ENCODE data around the gene CORT. TPM values are rescaled to one million over a fixed set of nuclear protein-coding genes. Genes with fewer than 3 reads are reported as not detected.

CORT gene
- total and polyA plus RNA-seq, 2 donors from 2014 or later: 0.22 to 0.62 TPM

GRCh38 chr1:10490286-10490970 lies 40.6 kb downstream of the CORT start:
- Histone ChIP-seq H3K4me1 (ENCODE audit: control insufficient read depth in 2 of 3, insufficient read depth in 2 of 3, low read depth in 1 of 3, low read length in 3 of 3) (peaks cover 0 to 12% (median 10%) of the 10 kb centered on the region in 3 donors), H3K9me3 (ENCODE audit: control insufficient read depth in 2 of 3, insufficient read depth in 1 of 3, low read length in 3 of 3) (no peaks in the 10 kb centered on the region), H3K36me3 (ENCODE audit: control insufficient read depth in 2 of 3, insufficient read depth in 3 of 3, low read length in 3 of 3) (no peaks in the 10 kb centered on the region), H3K9ac (ENCODE audit: low read length in 3 of 3) (no peak overlapping the region), H3K4me3 (ENCODE audit: low read length in 3 of 3) (no peak overlapping the region), H3K27ac (ENCODE audit: low read depth in 2 of 2, low read length in 2 of 2) (no peak overlapping the region), H3K27me3 (ENCODE audit: control insufficient read depth, insufficient read depth, low read length) (no peaks in the 10 kb centered on the region)
- FAIRE-seq (no peak), DNase-seq (no peak)
- intact Hi-C loops (cut with DNase I): no loop called here
- TF ChIP-seq CTCF (IDR thresholded peaks at IDR 0.05; ENCODE audit: borderline replicate concordance, extremely low read depth, insufficient read depth): no peak

GRCh38 chr1:10494418-10494753 lies 44.6 kb downstream of the CORT start:
- Histone ChIP-seq H3K27me3 (ENCODE audit: control insufficient read depth, insufficient read depth, low read length) (no peaks in the 10 kb centered on the region), H3K4me3 (ENCODE audit: low read length in 3 of 3) (no peak overlapping the region), H3K9ac (ENCODE audit: low read length in 3 of 3) (no peak overlapping the region), H3K36me3 (ENCODE audit: control insufficient read depth in 2 of 3, insufficient read depth in 3 of 3, low read length in 3 of 3) (peaks cover 0 to 5% (median 0%) of the 10 kb centered on the region in 3 donors), H3K4me1 (ENCODE audit: control insufficient read depth in 2 of 3, insufficient read depth in 2 of 3, low read depth in 1 of 3, low read length in 3 of 3) (peaks cover 0 to 15% (median 12%) of the 10 kb centered on the region in 3 donors), H3K27ac (ENCODE audit: low read depth in 2 of 2, low read length in 2 of 2) (no peak overlapping the region), H3K9me3 (ENCODE audit: control insufficient read depth in 2 of 3, insufficient read depth in 1 of 3, low read length in 3 of 3) (no peaks in the 10 kb centered on the region)
- no peak for TF ChIP-seq CTCF (IDR thresholded peaks at IDR 0.05; ENCODE audit: borderline replicate concordance, extremely low read depth, insufficient read depth)
- intact Hi-C loops (cut with DNase I): no loop called here
- DNase-seq: peak in 1 of 5 donors; percentile 57
- no peak for FAIRE-seq

GRCh38 chr1:10494754-10495474 lies 45.1 kb downstream of the CORT start:
- peak; percentile 82 to 87 (median 86) for DNase-seq
- H3K9ac ChIP-seq (ENCODE audit: low read length in 3 of 3): peak overlapping the region; percentile 8 to 82 (median 13)
- FAIRE-seq: no peak
- peak overlapping the region in 2 of 3 donors; percentile 37 to 56 for H3K4me3 ChIP-seq (ENCODE audit: low read length in 3 of 3)
- intact Hi-C loops (cut with DNase I): no loop called here
- peak; percentile 82 for TF ChIP-seq CTCF (IDR thresholded peaks at IDR 0.05; ENCODE audit: borderline replicate concordance, extremely low read depth, insufficient read depth)
- no peaks in the 10 kb centered on the region for H3K27me3 ChIP-seq (ENCODE audit: control insufficient read depth, insufficient read depth, low read length)
- H3K36me3 ChIP-seq (ENCODE audit: control insufficient read depth in 2 of 3, insufficient read depth in 3 of 3, low read length in 3 of 3): peaks cover 0 to 5% (median 0%) of the 10 kb centered on the region in 3 donors
- peak overlapping the region; percentile 92 for H3K27ac ChIP-seq (ENCODE audit: low read depth in 2 of 2, low read length in 2 of 2)
- H3K4me1 ChIP-seq (ENCODE audit: control insufficient read depth in 2 of 3, insufficient read depth in 2 of 3, low read depth in 1 of 3, low read length in 3 of 3): peaks cover 0 to 15% (median 7%) of the 10 kb centered on the region in 3 donors
- H3K9me3 ChIP-seq (ENCODE audit: control insufficient read depth in 2 of 3, insufficient read depth in 1 of 3, low read length in 3 of 3): no peaks in the 10 kb centered on the region
